GM12873 (cell line): ENCODE measurements around the gene CDCP1.

ENCODE experiments used
- CTCF ChIP-seq: IDR thresholded peaks from 2 replicates; pipeline ENCODE4 v1.5.1; 2012; ENCODE audit warnings: low read depth, mild to moderate bottlenecking, moderate library complexity, low read length, control low read depth; ENCODE audit not compliant: insufficient read depth; ENCODE audit errors: missing control alignments

Gene CDCP1

DNA sequence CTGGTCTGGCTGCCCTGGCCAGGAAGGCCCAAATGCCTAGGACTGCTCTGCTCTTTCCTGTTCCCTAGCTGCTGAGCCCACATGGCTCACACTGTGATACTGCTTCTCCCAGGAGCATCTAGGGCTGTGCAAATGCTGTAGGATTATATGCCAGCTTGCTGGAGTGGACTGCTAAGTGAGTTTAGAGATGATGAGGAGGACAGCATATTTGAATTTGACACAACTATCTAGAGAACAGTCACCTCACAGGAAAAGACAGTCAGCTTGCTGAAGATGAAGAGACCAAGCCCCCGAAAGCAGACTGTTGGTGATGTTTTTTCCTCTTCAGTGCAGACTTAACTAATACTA lies 80.8 kb downstream of the CDCP1 start:
- no peak for TF ChIP-seq CTCF

GRCh38 chr3:45064512-45065372 lies 81.4 kb downstream of the CDCP1 start:
- no peak for TF ChIP-seq CTCF

GRCh38 chr3:45062697-45063070 lies 83.5 kb downstream of the CDCP1 start:
- no peak for TF ChIP-seq CTCF

- TF ChIP-seq CTCF: no peak
These were observed 85.8 kb downstream of the CDCP1 start for GRCh38 chr3:45060165-45060892.

DNA sequence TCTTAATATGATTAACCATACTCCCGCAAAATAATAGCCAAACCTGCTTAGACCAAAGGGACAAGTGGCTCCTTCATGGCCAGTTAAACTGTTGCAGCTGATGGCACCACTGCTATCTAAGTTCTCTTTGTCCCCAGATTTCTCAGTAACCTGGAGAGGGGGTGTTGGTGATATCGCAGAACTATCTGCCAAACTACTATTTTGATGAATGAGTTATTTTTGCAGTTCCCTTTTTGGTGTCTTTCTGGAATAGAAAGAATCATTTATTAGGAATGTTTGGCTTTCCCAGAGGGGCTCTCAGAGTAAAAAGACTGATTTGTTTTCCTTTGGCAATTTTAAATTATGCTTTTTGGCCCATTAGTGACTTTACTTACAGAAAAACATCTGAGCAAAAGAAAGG lies 87.0 kb downstream of the CDCP1 start:
- no peak for TF ChIP-seq CTCF

GRCh38 chr3:45057557-45057956 lies 88.6 kb downstream of the CDCP1 start:
- TF ChIP-seq CTCF: no peak

DNA sequence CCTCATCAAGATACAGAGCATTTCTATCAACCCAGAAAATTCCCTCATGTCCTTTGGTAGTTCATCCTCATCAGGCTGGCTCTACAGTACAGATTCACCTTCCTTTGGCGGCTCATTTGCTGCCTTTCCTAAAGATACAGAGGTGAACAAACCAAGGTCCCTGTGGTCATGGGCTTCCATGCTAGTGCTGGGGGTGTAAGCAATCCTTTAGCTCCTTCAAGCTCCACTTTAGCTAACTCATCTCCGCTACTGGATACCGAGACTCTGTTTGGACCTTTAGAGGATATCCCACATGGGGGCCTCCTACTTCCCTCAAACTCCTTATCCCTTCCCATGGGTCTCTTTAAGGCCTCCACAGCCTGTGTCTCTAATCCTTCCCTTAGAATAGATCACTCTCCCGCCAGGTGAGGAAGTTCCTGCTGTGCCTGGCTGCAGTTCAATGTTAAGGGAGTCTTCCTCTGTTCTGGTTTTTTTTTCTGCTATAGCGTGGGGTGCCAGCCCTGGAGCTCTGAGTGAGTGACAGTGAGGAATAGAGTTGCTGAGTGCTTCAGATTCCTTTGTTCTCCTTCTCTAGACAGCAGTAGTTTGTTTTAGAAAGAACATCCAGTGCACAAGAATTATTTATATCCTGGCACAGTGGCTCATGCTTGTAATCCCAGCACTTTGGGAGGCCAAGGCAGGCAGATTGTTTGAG lies 89.4 kb downstream of the CDCP1 start:
- no peak for TF ChIP-seq CTCF
